ENCODE measurements around the gene ZNF580. TPM values are rescaled to one million over a fixed set of nuclear protein-coding genes. Genes with fewer than 3 reads are reported as not detected.

The ZNF580 gene
- total and polyA plus RNA-seq, 10 of the 15 experiments (the other 5 are each of a cell fraction or from before 2014, with no cell fraction given), result 2.3 to 31.8 (median 10.0) TPM

GRCh38 chr19:55673465-55673864 is 32.7 kb downstream of the ZNF580 start (continued):
- TF ChIP-seq ZNF207 (IDR thresholded peaks at IDR 0.05; ENCODE audit: borderline replicate concordance) (no peak), CTCF (IDR thresholded peaks at IDR 0.05 in 2 of 3, conservative IDR thresholded peaks at IDR 0.05 in 1 of 3; ENCODE audit: control insufficient read depth in 2 of 3, extremely low read depth in 1 of 3, insufficient read depth in 1 of 3, low read depth in 3 of 3, low read length in 3 of 3) (no peak), CBX5 (IDR thresholded peaks at IDR 0.05; ENCODE audit: low read depth) (no peak)

- Histone ChIP-seq H3K27ac (ENCODE audit: control insufficient read depth, insufficient read depth) (no peak overlapping the region), H3K9me3 (replicated peaks; ENCODE audit: control insufficient read depth, insufficient read depth, low read length) (no peaks in the 10 kb centered on the region), H3K4me1 (ENCODE audit: control insufficient read depth, insufficient read depth, low read length) (peaks cover 16% of the 10 kb centered on the region), H3K27me3 (replicated peaks in 1 of 2; ENCODE audit: control insufficient read depth in 2 of 2, insufficient read depth in 2 of 2, low read length in 1 of 2) (no peaks in the 10 kb centered on the region), H3K36me3 (ENCODE audit: control insufficient read depth in 2 of 2, insufficient read depth in 2 of 2, low read length in 1 of 2) (peaks cover 11 to 28% of the 10 kb centered on the region in 2 experiments), H2AFZ (ENCODE audit: control insufficient read depth, low read depth, low read length) (no peak overlapping the region), H3K9ac (ENCODE audit: control insufficient read depth, insufficient read depth, low read length) (no peak overlapping the region), H3K79me2 (ENCODE audit: control insufficient read depth, insufficient read depth, low read length) (peaks cover 42% of the 10 kb centered on the region), H3K4me3 (no peak overlapping the region), H3K4me2 (ENCODE audit: control insufficient read depth, insufficient read depth) (no peak overlapping the region), H4K20me1 (ENCODE audit: control insufficient read depth, insufficient read depth) (peaks cover 10% of the 10 kb centered on the region)
- SMC1A ChIA-PET (ENCODE audit: uncharacterized antibody, unreplicated experiment), result interaction anchor here (0.7 kb wide), 1 partner anchor 133 kb away, joined by 3 read pairs; no protein-coding TSS in a partner anchor
- RAD21 ChIA-PET (ENCODE audit: unreplicated experiment), result interaction anchor here (0.7 kb wide), 1 partner anchor 16 kb away, joined by 4 read pairs; no protein-coding TSS in a partner anchor
- POLR2A ChIA-PET, result interaction anchor here (1.2 to 1.4 kb wide), 2 partner anchors 17 kb away, joined by 3 to 5 read pairs; no protein-coding TSS in a partner anchor
- WGBS (ENCODE audit: insufficient coverage, insufficient replicate concordance, low lambda C conversion rate, missing lambda C conversion rate), result 79% methylated on average over 7 of the region's 15 CpGs
- intact Hi-C loops (cut with micrococcal nuclease; ENCODE audit: unreplicated experiment) (no loop called here), in situ Hi-C loops (cut with MboI) (loop anchor here (25.0 kb wide), 1 partner anchor 1537 kb away; the partner anchor contains the start of gene CNOT3)
- ATAC-seq (no peak), DNase-seq (ENCODE audit: low read depth, low spot score) (no peak), FAIRE-seq (no peak)
- CTCF ChIA-PET, result interaction anchor here (1.1 to 3.6 kb wide), 2 partner anchors 17 to 42 kb away, joined by 4 to 33 read pairs; no protein-coding TSS in a partner anchor
- no TSS peak for BruUV-seq (replicated peaks)
- TF ChIP-seq NR2F1 (conservative IDR thresholded peaks at IDR 0.05), result no peak
- no peak for TF ChIP-seq STAT1 (conservative IDR thresholded peaks at IDR 0.05)
- no peak for TF ChIP-seq MYB (IDR thresholded peaks at IDR 0.05; ENCODE audit: borderline replicate concordance, low read depth, low read length)
- no peak for TF ChIP-seq ZNF622 (IDR thresholded peaks at IDR 0.05)
- no peak for TF ChIP-seq DPF2 (IDR thresholded peaks at IDR 0.05)
- no peak for TF ChIP-seq FOXM1 (IDR thresholded peaks at IDR 0.05; ENCODE audit: low read depth, low read length)
- no peak for TF ChIP-seq SIN3A (IDR thresholded peaks at IDR 0.05; ENCODE audit: low read depth, low read length)
- no peak for TF ChIP-seq USF1 (IDR thresholded peaks at IDR 0.05; ENCODE audit: borderline replicate concordance, extremely low read length, insufficient read depth, low read depth, low read length)
- TF ChIP-seq BCLAF1 (IDR thresholded peaks at IDR 0.05), result no peak
- no peak for TF ChIP-seq NR2C1 (IDR thresholded peaks at IDR 0.05)
Observed at GRCh38 chr19:55673889-55674288, 33.1 kb downstream of the ZNF580 start.
